Measurements from ENCODE around the gene AKAP7. TPM values are rescaled to one million over a fixed set of nuclear protein-coding genes. Genes with fewer than 3 reads are reported as not detected.

AKAP7 gene
- polyA plus RNA-seq, 1 of the 3 experiments (the other 2 are of a cell fraction) = 0.58 TPM

DNA sequence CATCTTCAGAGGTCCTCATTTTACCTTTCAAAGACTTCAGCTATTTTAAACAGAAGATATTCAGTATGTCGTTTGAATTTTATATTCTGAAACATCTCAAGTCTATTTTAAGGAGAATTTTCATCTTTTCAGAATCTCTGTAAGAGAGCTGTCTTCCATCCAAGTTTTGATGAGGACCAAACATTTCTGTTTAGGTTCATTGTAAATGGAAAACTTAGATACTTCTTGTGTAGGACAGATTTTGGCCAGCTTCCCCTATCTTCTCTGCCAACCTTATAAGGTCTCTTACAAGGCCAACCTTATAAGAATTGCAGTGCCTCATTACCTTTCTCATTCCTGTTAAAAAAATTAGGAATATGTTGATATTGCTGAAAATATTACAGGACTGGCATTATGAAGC is 88.1 kb downstream of the AKAP7 start:
- Histone ChIP-seq H3K9me3 (no peaks in the 10 kb centered on the region), H3K4me3 (ENCODE audit: low read depth in 2 of 2, low read length in 1 of 2) (no peak overlapping the region), H3K4me2 (no peak overlapping the region), H3K9ac (no peak overlapping the region), H3K4me1 (ENCODE audit: control insufficient read depth in 1 of 2, insufficient read depth in 2 of 2, low read depth in 1 of 2, low read length in 1 of 2) (no peaks in the 10 kb centered on the region; a peak in 1 of 4 replicates), H3K9me2 (no peaks in the 10 kb centered on the region), H4K20me1 (ENCODE audit: insufficient read depth) (no peaks in the 10 kb centered on the region), H3K27ac (ENCODE audit: low read depth in 2 of 2, low read length in 1 of 2) (no peak overlapping the region), H2AFZ (ENCODE audit: low read depth) (no peak overlapping the region), H3F3A (replicated peaks; ENCODE audit: insufficient read depth) (no peaks in the 10 kb centered on the region), H3K27me3 (ENCODE audit: insufficient read depth) (no peaks in the 10 kb centered on the region), H3K36me3 (replicated peaks in 1 of 2; ENCODE audit: control insufficient read depth in 1 of 2, insufficient read depth in 2 of 2, low read length in 1 of 2) (no peaks in the 10 kb centered on the region), H3K79me2 (ENCODE audit: insufficient read depth) (no peaks in the 10 kb centered on the region)
- CTCF ChIA-PET = interaction anchor here (1.5 kb wide), 1 partner anchor 24 kb away, joined by 4 read pairs; no protein-coding TSS in a partner anchor
- POLR2A ChIA-PET = no interaction called here
- DNase-seq = no peak
- TF ChIP-seq TAF1 (IDR thresholded peaks at IDR 0.05; ENCODE audit: borderline replicate concordance, low read depth, low read length) (no peak), RCOR1 (IDR thresholded peaks at IDR 0.05; ENCODE audit: low read length) (no peak), ELF1 (IDR thresholded peaks at IDR 0.05) (no peak), GABPA (IDR thresholded peaks at IDR 0.05; ENCODE audit: low read depth) (no peak), CHD2 (IDR thresholded peaks at IDR 0.05; ENCODE audit: low read length, partially characterized antibody) (no peak), NRF1 (IDR thresholded peaks at IDR 0.05; ENCODE audit: low read depth, low read length) (no peak), FOXJ3 (CRISPR knock-in tag; IDR thresholded peaks at IDR 0.05) (no peak), FOXM1 (IDR thresholded peaks at IDR 0.05; ENCODE audit: low read depth) (no peak), RXRA (IDR thresholded peaks at IDR 0.05; ENCODE audit: borderline replicate concordance, low read depth) (no peak), EZH2phosphoT487 (IDR thresholded peaks at IDR 0.05; ENCODE audit: borderline replicate concordance, low read depth) (no peak), TCF12 (IDR thresholded peaks at IDR 0.05) (no peak), FOSL2 (IDR thresholded peaks at IDR 0.05; ENCODE audit: borderline replicate concordance, low read depth) (no peak)
- TF ChIP-seq, protein P1, sequence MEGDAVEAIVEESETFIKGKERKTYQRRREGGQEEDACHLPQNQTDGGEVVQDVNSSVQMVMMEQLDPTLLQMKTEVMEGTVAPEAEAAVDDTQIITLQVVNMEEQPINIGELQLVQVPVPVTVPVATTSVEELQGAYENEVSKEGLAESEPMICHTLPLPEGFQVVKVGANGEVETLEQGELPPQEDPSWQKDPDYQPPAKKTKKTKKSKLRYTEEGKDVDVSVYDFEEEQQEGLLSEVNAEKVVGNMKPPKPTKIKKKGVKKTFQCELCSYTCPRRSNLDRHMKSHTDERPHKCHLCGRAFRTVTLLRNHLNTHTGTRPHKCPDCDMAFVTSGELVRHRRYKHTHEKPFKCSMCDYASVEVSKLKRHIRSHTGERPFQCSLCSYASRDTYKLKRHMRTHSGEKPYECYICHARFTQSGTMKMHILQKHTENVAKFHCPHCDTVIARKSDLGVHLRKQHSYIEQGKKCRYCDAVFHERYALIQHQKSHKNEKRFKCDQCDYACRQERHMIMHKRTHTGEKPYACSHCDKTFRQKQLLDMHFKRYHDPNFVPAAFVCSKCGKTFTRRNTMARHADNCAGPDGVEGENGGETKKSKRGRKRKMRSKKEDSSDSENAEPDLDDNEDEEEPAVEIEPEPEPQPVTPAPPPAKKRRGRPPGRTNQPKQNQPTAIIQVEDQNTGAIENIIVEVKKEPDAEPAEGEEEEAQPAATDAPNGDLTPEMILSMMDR (IDR thresholded peaks at IDR 0.05) = no peak
- TF ChIP-seq, protein P2, sequence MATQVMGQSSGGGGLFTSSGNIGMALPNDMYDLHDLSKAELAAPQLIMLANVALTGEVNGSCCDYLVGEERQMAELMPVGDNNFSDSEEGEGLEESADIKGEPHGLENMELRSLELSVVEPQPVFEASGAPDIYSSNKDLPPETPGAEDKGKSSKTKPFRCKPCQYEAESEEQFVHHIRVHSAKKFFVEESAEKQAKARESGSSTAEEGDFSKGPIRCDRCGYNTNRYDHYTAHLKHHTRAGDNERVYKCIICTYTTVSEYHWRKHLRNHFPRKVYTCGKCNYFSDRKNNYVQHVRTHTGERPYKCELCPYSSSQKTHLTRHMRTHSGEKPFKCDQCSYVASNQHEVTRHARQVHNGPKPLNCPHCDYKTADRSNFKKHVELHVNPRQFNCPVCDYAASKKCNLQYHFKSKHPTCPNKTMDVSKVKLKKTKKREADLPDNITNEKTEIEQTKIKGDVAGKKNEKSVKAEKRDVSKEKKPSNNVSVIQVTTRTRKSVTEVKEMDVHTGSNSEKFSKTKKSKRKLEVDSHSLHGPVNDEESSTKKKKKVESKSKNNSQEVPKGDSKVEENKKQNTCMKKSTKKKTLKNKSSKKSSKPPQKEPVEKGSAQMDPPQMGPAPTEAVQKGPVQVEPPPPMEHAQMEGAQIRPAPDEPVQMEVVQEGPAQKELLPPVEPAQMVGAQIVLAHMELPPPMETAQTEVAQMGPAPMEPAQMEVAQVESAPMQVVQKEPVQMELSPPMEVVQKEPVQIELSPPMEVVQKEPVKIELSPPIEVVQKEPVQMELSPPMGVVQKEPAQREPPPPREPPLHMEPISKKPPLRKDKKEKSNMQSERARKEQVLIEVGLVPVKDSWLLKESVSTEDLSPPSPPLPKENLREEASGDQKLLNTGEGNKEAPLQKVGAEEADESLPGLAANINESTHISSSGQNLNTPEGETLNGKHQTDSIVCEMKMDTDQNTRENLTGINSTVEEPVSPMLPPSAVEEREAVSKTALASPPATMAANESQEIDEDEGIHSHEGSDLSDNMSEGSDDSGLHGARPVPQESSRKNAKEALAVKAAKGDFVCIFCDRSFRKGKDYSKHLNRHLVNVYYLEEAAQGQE (IDR thresholded peaks at IDR 0.05; ENCODE audit: low read depth, low read length) = no peak
- TF ChIP-seq, protein P3, sequence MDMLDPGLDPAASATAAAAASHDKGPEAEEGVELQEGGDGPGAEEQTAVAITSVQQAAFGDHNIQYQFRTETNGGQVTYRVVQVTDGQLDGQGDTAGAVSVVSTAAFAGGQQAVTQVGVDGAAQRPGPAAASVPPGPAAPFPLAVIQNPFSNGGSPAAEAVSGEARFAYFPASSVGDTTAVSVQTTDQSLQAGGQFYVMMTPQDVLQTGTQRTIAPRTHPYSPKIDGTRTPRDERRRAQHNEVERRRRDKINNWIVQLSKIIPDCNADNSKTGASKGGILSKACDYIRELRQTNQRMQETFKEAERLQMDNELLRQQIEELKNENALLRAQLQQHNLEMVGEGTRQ (IDR thresholded peaks at IDR 0.05; ENCODE audit: borderline replicate concordance, low read depth, low read length) = no peak
- 49% methylated on average over 1 of the region's 1 CpG for WGBS (ENCODE audit: low lambda C conversion rate)
